GM21529 (cell line): ENCODE measurements around the gene ADAMTS12.

Experiments used
- ATAC-seq: cut with Tn5 transposase; IDR thresholded peaks from one replicate; pipeline ENCODE4 v1.9.1; 2021; ENCODE audit not compliant: unreplicated experiment

ADAMTS12 gene

DNA sequence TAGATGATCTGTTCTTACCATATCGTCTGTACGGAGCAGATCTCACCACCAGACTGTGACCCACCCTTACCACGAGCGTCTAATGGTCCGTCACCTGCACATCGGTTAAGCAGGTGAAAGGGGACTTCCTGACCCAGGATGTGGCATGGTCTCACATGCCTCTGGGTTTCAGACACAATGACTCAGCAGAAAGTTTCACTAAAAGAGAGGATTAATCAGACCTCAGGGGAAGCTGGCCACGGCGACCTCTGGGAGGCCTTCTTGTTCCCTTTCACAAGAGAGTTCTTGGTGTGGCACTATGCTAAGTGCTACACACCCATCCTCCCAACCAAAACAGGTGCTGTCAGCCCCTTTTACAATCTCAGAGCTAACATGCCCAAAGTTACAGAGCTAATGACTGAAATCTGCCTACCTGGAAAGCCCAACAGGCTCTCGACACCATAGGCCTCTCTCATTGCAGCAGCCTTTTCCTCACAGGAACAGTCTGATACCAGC is 41.6 kb downstream of the ADAMTS12 start:
- ATAC-seq = peak; percentile 94

DNA sequence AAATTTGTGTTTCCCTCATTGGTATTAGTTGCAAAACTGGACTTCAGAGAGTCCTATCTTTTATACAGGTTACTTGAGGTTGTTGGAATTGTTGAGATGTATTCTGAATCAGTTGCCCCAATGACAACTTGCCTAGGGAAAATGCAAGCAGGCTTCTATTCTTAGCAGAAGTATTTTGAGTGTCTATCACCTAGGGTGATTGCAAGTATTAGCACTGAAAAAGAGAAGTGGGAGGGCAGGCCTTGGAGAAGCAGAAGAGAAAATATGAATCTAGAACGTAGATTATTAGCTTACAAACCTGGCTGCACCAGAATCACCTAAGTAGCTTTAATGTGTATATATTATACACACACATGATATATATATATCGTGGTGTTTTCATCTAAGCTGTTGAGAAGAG is 43.2 kb downstream of the ADAMTS12 start:
- ATAC-seq = peak; percentile 31

DNA sequence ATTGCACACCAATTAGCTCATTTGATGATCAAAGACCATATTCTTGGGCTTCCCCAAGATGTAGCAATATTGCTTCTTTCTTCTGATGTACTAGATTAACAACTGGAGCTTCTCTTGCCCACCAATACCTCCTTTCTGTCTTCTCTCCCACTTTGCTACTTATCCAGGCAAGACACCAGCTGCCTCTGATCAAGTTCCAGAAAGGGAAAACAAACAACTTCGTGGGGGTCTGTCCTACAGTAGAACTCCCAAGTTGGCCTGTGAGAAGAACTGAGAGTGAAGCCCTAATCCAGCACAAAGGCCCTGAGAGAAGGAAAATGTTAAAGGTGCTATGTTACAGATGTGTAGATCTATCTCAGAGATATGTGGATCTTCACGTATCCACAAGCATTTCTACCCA is 44.9 kb downstream of the ADAMTS12 start:
- no peak for ATAC-seq

DNA sequence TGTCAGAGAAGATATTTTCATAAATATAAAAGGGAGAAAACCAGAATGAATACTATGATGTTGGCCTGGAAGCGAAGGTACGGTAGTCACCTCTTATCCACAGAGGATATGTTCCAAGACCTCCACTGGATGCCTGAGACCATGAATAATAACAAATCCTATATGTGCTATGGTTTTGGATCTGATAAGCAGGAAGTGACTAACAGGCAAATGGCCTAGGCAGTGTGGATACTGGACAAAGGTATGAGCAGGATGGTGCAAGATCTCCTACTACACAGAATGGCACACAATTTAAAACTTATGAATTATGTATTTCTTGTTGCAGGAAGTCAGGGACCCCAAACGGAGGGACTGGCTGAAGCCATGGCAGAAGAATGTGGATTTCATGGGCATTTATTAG is 48.2 kb downstream of the ADAMTS12 start:
- ATAC-seq = no peak

DNA sequence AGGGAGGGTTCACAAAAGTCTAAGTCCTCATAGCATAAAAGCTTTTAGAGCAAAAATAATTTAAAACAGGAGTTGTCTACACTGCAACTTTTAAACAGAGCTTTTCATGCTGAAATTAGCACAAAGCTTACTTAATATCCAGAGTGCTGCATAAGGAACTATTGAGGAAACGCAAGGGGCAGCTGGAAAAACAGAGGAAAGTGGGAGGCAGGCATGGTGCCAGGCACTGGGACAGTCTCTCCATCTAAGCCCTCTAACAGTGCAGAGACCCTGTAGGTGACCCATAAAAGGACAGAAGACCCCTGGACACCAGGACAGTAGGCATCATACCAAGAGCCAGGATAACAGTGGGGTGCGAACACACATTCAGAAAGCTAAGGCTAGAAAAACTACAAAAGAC is 49.3 kb downstream of the ADAMTS12 start:
- ATAC-seq = no peak

DNA sequence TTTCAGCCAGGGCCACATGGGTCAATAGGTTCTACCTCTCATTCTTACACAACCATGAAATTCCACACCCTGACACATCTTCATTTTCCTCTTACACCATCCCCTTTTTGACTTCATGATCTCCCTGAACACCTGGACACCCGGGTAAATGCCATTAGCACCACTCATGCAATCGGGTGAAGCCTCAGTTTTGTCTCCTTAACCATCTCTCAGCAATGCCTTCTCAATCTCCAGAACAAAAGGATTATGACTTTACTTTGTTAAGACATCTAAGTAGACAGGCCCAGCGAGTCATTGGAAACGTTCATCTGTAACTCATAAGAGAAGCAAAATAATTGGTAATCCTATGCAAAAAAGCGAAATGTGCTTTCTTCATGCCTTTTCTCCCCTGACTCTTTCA is 49.9 kb downstream of the ADAMTS12 start:
- ATAC-seq = no peak

DNA sequence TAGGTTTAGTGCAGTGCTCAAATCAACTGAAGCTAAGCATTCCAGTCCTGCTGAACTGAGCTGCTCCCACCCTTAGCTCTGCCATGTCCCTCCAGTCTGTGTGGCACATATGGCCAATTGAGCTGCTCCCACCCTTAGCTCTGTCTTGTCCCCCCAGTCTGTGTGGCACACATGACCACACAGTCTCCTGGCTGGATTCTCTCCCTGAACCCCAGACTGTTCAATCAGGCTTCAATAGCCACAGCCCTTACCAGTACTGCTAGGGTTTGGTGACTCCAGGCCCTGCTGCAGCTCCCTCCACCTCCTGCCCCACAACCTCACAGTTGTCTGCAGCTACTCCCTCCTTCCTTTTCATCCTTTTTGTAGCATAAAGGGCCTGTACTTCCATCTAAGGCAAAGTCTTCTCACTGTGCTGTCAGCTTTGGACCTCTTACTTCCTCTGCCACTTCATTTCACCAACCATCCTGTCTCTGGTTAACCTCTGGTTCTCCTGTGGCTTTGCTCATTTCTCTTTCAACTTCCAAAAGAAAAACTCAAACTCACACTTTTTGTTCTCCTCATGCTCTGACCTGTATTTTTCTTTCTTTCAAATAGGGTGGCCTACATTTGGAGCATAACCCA is 50.8 kb downstream of the ADAMTS12 start:
- ATAC-seq = peak; percentile 85

DNA sequence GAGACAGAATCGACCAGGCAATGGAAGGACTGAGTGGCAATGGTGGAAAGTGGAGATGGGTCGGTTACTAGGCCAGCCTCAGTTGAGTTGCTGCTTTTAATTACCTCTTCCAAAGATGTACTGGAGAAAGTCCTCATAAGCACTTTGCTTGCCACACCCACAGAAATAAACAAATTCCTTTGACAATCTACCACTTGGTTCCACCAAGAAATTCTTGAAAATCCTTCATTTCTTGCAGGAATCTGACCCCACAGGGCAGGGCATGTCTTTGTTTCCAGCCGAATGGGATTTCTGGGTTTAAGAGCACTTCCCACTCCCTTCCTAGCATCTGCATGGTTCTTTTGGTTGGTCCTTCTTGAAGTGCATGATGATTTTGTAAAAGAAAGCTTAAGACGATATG is 54.5 kb downstream of the ADAMTS12 start:
- no peak for ATAC-seq

DNA sequence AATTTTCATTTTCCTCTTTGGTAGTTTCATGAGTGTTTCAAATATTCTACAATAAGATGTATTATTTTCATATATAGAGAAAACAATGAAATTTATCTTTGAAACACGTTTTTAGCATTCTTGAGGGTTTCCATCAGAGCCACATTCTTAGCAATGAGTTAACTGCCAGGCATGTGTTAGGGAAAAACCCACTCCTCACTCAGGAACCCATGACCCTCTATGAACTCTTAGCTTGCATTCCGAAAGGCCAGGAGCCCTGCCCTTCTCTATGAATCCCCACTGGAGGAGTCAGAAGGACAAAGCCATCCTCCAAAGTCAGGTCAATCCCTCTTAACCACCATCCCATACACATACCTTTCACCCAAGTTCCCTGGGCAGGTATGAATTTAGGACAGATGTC is 57.5 kb downstream of the ADAMTS12 start:
- ATAC-seq = no peak

DNA sequence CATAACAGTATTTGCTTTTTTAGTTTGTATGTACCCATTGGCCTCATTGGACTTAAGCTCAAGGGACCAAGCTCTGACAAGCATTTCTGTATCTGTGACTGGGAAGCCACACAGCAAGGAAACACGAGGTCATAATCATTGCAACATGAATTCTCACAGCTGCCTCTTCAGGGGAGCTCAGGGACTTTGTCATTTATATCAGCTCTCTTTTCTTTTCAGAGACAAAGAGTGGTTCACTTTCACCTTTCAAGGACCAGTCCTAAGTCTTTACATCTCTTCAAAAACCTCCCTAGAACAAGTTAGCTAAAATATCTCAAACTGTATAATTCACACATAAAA is 58.6 kb downstream of the ADAMTS12 start:
- ATAC-seq = no peak

DNA sequence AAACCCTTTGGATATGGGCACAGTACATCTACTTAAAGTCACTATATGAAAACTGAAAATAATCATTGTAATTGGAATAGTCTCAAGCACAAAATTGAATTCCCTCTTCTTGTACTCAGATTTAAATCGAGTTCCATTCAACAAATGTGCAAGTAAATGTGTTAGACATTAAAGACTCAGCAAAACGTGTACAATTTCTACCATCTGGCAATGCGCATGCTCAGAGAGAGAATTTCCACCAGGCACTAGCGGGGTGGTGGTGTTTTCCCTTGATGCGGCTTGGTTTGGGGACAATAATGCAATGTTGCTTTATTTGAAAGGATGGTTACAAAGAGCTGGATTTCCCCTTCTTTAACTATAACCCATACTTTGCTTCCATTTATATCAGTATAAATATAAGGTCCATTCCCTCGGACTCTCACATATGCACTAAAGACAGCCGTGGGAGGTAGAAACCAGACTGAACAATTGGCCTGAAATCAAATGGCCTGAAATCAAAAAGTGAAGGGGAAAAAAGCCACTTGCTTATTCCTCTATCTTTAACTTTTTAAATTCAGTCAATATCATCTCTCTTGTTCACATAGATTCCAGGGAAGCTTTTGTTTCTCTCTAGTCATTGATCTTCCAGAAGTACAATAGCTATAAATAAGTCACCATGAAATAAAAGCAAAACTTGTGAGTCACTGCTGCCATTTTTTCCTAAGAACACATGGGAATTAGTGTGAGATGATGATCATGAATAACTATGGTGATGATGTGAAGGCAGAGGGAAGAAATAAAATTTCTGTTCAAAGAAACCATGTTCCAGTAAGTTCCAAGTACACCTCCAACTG is 59.2 kb downstream of the ADAMTS12 start:
- no peak for ATAC-seq

DNA sequence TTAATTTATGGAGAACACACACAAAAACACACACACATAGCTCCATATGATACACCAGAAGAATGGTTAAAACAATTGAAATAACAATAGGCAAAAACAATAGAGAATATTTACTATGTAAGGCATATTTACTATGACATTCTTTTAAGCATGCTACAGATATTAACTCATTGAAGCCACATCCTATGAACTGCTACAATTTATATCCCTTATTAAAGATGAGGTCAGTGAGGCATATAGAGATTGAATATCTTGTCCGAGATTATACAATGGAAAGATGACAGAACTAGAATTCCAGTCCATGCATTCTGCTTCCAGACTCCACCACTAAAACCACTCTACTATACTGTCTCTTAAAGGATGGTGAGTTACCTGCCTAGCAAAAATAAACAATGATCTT is 60.7 kb downstream of the ADAMTS12 start:
- ATAC-seq = no peak

DNA sequence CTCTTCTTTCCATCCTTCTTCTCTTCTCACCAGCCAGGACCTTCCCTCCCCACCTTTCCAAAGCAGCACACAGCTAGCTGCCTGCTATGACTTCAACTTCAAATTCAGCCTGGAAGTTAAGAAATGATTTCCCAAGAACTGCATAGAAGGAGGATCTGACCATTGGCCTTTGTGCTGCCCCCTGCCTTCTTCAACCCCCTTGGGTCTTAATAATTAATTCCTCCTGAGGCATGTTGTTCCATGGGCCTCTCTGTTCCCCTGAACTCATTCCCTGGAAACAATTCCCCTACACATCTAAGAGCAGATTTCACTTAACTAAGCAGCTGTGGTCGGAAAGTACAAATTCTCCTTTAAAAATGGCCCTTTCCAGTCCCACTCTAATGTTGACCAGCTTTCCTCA is 62.4 kb downstream of the ADAMTS12 start:
- no peak for ATAC-seq

DNA sequence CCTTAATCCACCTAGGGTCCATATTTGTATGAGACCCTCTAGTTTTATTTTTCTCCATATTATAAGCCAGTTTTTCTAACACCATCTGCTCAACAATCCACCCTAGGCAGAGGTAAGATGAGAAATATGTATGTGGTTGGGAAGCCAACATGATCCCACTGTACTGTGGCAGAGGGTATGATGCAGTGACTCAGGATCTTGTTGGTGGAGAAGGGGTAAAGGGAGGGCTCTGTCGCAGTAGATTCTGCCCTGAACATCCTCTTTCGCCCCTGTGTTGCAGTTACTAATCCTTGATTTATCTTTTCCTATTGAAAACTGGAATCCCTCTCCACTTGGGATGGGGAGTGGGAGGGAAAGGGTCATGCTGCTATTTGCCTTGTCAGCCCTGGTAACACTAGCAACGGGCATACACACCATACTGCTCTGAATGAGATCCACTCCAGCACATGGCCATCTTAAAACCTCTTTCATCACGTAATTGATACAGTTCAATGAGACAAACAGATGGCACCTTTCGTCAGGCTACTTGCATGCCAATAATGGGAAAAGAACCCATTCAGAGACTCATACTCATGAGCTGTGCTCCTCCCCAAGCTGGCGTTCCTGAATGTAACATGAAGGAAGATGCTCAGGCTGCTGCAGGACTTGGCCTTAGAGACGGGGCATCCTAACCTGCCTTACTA is 63.0 kb downstream of the ADAMTS12 start:
- no peak for ATAC-seq

DNA sequence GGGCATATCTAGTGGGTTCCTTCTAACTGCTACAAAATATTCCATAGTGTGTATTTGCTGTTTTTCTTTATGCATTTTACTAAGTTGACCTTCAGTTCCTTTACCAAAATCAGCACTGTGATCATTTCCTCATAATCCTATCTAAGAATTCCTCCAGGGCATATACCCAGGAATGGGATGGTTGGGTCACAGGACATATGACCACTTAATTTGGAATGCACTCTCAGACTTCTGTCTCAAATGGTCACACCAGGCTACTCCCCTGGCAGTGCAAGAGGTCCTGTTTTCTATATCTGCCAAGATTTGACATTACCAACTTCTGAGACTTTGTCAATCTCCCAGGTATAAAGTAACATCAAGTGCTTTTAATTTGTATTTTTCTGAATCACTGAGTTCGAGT is 63.9 kb downstream of the ADAMTS12 start:
- no peak for ATAC-seq

DNA sequence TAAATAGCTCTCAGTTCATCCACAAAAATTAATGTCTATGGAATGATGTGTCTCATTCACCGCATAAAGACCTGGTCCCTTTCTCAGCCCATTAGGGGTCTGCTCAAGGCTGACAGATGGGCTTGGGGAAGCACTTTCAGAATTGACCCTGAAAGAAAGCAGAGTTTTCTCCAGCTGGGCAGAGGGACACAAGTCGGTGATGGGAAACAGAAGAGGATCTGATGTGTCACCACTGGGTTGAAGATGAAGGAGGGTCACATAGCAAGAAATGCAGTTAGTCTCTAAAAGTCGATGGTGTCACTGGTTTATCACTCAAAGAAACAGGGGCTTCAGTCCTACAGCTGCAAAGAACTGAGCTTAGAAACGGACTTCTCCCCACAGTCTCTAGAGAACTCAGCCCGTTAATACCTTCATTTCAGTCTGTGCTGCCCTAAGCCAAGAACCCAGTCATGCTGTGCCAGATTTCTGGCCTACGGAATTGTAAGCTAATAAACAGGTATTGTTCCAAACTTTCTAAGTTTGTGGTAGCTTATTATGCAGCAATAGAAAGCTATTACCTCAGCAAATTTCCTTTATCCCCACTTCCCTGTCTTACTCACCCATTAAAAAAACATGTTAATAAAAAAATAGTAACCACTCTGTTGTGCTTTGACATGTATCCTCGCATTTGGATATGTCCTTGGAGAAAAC is 64.6 kb downstream of the ADAMTS12 start:
- no peak for ATAC-seq

DNA sequence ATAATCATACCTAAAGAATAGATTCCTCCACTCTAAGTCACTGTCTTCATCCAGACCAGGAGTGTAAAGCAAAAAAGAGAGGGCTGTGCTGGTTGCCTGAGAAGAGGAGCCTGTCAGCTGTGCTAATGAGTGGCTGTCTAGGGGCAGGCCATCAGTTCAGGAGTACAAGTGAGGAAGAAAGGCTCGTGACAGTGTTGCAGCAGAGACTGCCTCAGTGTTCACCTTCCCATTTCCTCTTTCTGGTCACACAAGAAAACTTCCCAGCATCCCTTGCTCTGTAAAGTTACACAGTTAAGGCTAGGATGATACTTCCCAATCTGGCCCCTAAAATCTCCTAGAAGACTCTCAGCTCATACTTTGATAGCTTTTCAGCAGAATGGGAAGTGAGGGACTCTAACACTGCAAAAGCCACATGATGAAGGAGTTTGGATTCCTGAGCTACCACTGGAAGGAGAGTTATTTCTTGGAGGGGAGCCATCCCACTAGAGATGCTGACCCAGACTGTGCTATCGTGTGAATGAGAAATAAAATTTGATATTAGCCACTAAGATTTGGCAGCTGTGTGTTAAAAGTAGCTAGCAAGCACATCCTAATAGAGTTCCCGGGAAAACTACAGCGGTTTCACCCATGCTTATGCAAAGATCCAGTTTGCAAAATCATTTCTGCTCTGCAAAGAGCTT is 67.1 kb downstream of the ADAMTS12 start:
- ATAC-seq = peak; percentile 88

DNA sequence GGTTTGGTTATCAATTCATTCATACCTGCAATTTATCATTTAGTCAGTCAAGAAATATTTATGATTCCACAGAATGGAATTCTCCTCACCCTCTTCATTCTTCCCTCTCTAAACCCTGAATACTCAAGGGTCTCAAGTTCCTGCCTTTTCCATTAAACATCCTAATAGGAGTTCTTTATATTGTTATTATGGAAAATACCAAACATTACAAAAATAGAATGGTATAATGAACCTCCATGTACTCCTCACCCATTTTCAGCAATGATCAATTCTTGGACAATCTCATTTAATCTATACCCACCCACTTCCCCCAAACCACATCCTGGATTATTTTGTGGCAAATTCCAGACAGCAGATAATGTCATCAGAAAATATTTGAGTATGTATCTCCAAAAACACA is 74.5 kb downstream of the ADAMTS12 start:
- ATAC-seq = no peak

DNA sequence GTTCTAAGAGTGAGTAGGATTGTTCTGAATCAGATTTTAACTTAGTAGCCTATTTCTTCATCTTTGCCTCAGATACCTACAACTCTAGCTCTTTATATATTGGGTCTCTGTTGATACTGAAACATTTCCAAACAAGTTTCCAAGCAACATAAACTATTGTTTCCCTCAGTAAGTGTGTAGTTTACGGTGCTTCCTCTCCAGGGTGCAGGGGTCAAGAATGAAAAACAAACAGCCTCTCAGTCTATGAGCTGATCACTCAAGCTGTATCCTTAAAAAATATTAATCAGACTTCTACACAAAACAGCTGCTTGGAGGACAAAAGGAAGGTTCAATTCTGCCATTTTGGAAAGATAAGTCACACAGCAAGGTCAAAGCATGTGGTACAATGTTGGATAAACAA is 75.0 kb downstream of the ADAMTS12 start:
- ATAC-seq = no peak

DNA sequence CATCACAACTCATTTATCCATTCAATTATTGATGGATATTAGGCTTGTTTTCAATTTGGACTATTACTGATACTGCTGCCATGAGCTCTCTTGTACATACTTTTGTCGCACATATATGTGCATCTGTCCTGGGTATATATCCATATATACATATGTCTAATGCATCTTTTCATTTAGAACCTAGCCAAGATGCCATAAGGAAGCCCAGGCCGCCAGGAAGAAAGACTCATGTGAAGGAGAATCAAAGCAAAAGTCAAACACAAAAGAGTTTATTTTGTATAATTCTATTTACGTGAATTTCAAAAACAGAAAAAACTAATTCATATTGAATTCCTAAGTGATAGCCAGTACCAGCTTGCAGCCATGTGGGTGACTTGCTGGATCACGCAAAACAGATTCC is 79.0 kb downstream of the ADAMTS12 start:
- no peak for ATAC-seq
